Mesenchymal stem cell (in vitro differentiated cells and primary cell): Measurements from ENCODE around the gene CCDC9B.
A peak's percentile ranks its signal among the peaks of the same experiment; 100 is the strongest.

Source experiments
- DNase-seq: peaks from one replicate; pipeline ENCODE4 v3.0.0-alpha.2; 2013
- H2AFZ ChIP-seq: one replicate; pipeline ENCODE4 v1.6.1; 2013; ENCODE audit warnings: low read depth, mild to moderate bottlenecking, control low read depth, inconsistent platforms, low read length, moderate library complexity
- H2AK5ac ChIP-seq: 2 replicates; pipeline ENCODE4 v1.6.1; 2013; ENCODE audit warnings: low read length, moderate library complexity, mild to moderate bottlenecking, inconsistent platforms; ENCODE audit not compliant: severe bottlenecking
- H2BK120ac ChIP-seq: one replicate; pipeline ENCODE4 v1.6.1; 2013; ENCODE audit warnings: low read depth, mild to moderate bottlenecking, inconsistent platforms, low read length, moderate library complexity
- H2BK12ac ChIP-seq, 2 experiments: one replicate each; pipeline ENCODE4 v1.6.1; 2013; ENCODE audit warnings: inconsistent platforms in 2 of 2, low read length in 2 of 2, mild to moderate bottlenecking in 2 of 2, moderate library complexity in 2 of 2, control low read depth in 1 of 2
- H2BK15ac ChIP-seq: one replicate; pipeline ENCODE4 v1.6.1; 2013; ENCODE audit warnings: mild to moderate bottlenecking, low read depth, inconsistent platforms; ENCODE audit not compliant: poor library complexity, severe bottlenecking
- H2BK5ac ChIP-seq: 2 replicates; pipeline ENCODE4 v1.6.1; 2013; ENCODE audit warnings: low read depth, mild to moderate bottlenecking, low read length, control low read depth, inconsistent platforms; ENCODE audit not compliant: poor library complexity, severe bottlenecking
- H3K14ac ChIP-seq, 2 experiments: one replicate each; pipeline ENCODE4 v1.6.1; 2013; ENCODE audit warnings: inconsistent platforms in 2 of 2, low read length in 2 of 2, control low read depth in 1 of 2, mild to moderate bottlenecking in 1 of 2, moderate library complexity in 1 of 2
- H3K18ac ChIP-seq, 2 experiments: one replicate each; pipeline ENCODE4 v1.6.1; 2013; ENCODE audit warnings: inconsistent platforms in 2 of 2, low read length in 2 of 2, control low read depth in 1 of 2, low read depth in 1 of 2, mild to moderate bottlenecking in 1 of 2
- H3K23ac ChIP-seq, 2 experiments: one replicate each; pipeline ENCODE4 v1.6.1; 2013; ENCODE audit warnings: inconsistent platforms in 2 of 2, low read length in 2 of 2, mild to moderate bottlenecking in 2 of 2, moderate library complexity in 2 of 2, control low read depth in 1 of 2
- H3K27ac ChIP-seq: 2 replicates; pipeline ENCODE4 v1.5.1; 2013; ENCODE audit warnings: mild to moderate bottlenecking, moderate library complexity, low read length, control low read depth, inconsistent platforms; ENCODE audit not compliant: poor library complexity, severe bottlenecking
- H3K27me3 ChIP-seq, 2 experiments: 2 replicates each; pipeline versions ENCODE4 v1.6.1 to v1.7.0; 2013; ENCODE audit warnings: low read length in 2 of 2, mild to moderate bottlenecking in 2 of 2, moderate library complexity in 2 of 2, control low read depth in 1 of 2, inconsistent platforms in 1 of 2; ENCODE audit not compliant: control insufficient read depth in 1 of 2, insufficient read depth in 1 of 2
- H3K36me3 ChIP-seq, 2 experiments: 2 replicates each; pipeline versions ENCODE4 v1.6.1 to v1.7.0; 2013; ENCODE audit warnings: low read length in 2 of 2, control low read depth in 1 of 2, inconsistent platforms in 1 of 2, low read depth in 1 of 2, mild to moderate bottlenecking in 1 of 2; ENCODE audit not compliant: insufficient read depth in 2 of 2, control insufficient read depth in 1 of 2
- H3K4ac ChIP-seq, 2 experiments: one replicate each; pipeline ENCODE4 v1.6.1; 2013; ENCODE audit warnings: inconsistent platforms in 2 of 2, low read length in 2 of 2, mild to moderate bottlenecking in 2 of 2, moderate library complexity in 2 of 2, control low read depth in 1 of 2, low read depth in 1 of 2
- H3K4me1 ChIP-seq: 2 replicates; pipeline ENCODE4 v1.6.1; 2013; ENCODE audit warnings: low read depth, low read length, control low read depth; ENCODE audit not compliant: control insufficient read depth, insufficient read depth
- H3K4me2 ChIP-seq: 2 replicates; pipeline ENCODE4 v1.6.1; 2013; ENCODE audit warnings: low read length, mild to moderate bottlenecking, inconsistent platforms; ENCODE audit not compliant: poor library complexity, severe bottlenecking
- H3K4me3 ChIP-seq, 2 experiments: 2 replicates each; pipeline versions ENCODE4 v1.5.1 to v1.7.0; 2013; ENCODE audit warnings: low read length in 2 of 2, mild to moderate bottlenecking in 2 of 2, control low read depth in 1 of 2, low read depth in 1 of 2; ENCODE audit not compliant: insufficient read depth in 1 of 2
- H3K79me1 ChIP-seq: replicated peaks from 2 replicates; pipeline ENCODE4 v1.6.1; 2013; ENCODE audit warnings: mild to moderate bottlenecking, control low read depth, low read length, inconsistent platforms; ENCODE audit not compliant: poor library complexity, severe bottlenecking
- H3K9ac ChIP-seq: 2 replicates; pipeline ENCODE4 v1.7.0; 2013; ENCODE audit warnings: mild to moderate bottlenecking, low read length, moderate library complexity
- H3K9me3 ChIP-seq: 2 replicates; pipeline ENCODE4 v1.7.0; 2013; ENCODE audit warnings: mild to moderate bottlenecking, low read length; ENCODE audit not compliant: control insufficient read depth
- H4K8ac ChIP-seq: one replicate; pipeline ENCODE4 v1.6.1; 2013; ENCODE audit warnings: inconsistent platforms, mild to moderate bottlenecking, low read length, moderate library complexity
- H4K91ac ChIP-seq: one replicate; pipeline ENCODE4 v1.6.1; 2013; ENCODE audit warnings: mild to moderate bottlenecking, low read length, inconsistent platforms
- WGBS: methylation state at CpG from one replicate; pipeline ENCODE4 v1.1.7; 2013; ENCODE audit warnings: mixed read lengths; 5-methylcytosine and 5-hydroxymethylcytosine counted together

CCDC9B gene

DNA sequence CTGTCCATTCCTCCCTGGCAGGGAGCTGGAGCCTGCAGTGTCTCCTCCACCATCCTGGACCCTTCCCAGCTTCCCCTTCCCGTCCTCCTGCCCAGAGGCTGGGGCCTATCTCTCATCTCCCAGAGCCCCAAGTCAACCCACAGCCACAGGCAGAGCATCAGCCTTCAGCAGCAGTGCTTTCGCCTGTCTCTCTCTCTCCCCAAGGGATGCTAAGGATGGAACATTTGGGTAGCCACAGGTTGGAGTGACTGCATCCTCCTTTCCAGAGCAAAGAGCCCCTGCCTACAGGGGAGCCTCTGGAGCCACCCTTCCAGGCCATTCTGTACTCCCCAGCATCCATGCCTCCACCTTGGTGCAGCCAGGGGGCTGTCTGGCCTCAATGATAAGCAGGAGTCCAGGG, 37.2 kb downstream of the CCDC9B start:
- H4K8ac ChIP-seq = no peak overlapping the region

DNA sequence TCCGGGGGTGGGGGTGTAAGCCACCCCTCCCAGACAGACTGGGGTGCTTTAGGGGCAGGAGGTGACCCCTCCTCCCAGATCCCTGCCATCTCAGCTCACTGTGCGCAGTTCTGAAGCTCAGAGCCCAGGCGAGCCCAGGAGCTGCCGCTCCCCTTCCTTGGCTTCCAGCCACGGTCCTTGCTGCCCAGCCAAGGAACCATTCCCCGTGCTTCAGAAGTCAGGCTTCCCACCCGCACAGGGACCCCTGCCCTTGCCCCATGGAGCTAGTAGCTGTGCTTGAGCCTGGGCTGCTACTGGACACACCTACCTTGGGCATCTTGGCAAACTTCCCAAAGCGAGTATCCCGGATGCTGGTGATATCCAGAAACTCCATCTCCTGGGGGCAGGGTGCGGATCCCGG, 37.8 kb downstream of the CCDC9B start:
- peaks cover 8% of the 10 kb centered on the region for H3K4me1 ChIP-seq
- H3K36me3 ChIP-seq = no peaks in the 10 kb centered on the region
- 91% methylated on average over 10 of the region's 11 CpGs for WGBS
- H3K9me3 ChIP-seq = peaks cover 11% of the 10 kb centered on the region
- no peak overlapping the region for H2BK120ac ChIP-seq
- no peak overlapping the region for H3K18ac ChIP-seq
- H3K9ac ChIP-seq = no peak overlapping the region
- DNase-seq = no peak
- no peak overlapping the region for H4K91ac ChIP-seq
- peaks cover 30 to 81% of the 10 kb centered on the region in 2 experiments for H3K27me3 ChIP-seq
- H3K4me3 ChIP-seq = no peak overlapping the region
- no peak overlapping the region for H3K4ac ChIP-seq
- H3K23ac ChIP-seq = no peak overlapping the region
- H2BK12ac ChIP-seq = no peak overlapping the region
- no peak overlapping the region for H2AFZ ChIP-seq
- no peak overlapping the region for H2BK5ac ChIP-seq
- H2AK5ac ChIP-seq = no peak overlapping the region
- H2BK15ac ChIP-seq = no peak overlapping the region
- no peak overlapping the region for H3K27ac ChIP-seq
- no peak overlapping the region for H3K14ac ChIP-seq
- H3K79me1 ChIP-seq = no peaks in the 10 kb centered on the region
- no peak overlapping the region for H3K4me2 ChIP-seq
- no peak overlapping the region for H4K8ac ChIP-seq

More for the DNA sequence above, 37.2 kb downstream of the CCDC9B start:
- WGBS = 89% methylated on average over 2 of the region's 2 CpGs
- Histone ChIP-seq H3K27me3 (peaks cover 30 to 79% of the 10 kb centered on the region in 2 experiments), H3K9me3 (peaks cover 11% of the 10 kb centered on the region), H3K27ac (no peak overlapping the region), H3K14ac (no peak overlapping the region), H3K4me1 (peaks cover 9% of the 10 kb centered on the region), H2BK5ac (no peak overlapping the region), H3K23ac (no peak overlapping the region), H3K4me3 (no peak overlapping the region), H4K91ac (no peak overlapping the region), H3K4ac (no peak overlapping the region), H2BK12ac (no peak overlapping the region), H3K36me3 (no peaks in the 10 kb centered on the region), H3K18ac (no peak overlapping the region), H2AFZ (no peak overlapping the region), H2BK15ac (no peak overlapping the region), H3K9ac (no peak overlapping the region), H3K4me2 (no peak overlapping the region), H2AK5ac (no peak overlapping the region), H2BK120ac (no peak overlapping the region), H3K79me1 (no peaks in the 10 kb centered on the region)
- no peak for DNase-seq

DNA sequence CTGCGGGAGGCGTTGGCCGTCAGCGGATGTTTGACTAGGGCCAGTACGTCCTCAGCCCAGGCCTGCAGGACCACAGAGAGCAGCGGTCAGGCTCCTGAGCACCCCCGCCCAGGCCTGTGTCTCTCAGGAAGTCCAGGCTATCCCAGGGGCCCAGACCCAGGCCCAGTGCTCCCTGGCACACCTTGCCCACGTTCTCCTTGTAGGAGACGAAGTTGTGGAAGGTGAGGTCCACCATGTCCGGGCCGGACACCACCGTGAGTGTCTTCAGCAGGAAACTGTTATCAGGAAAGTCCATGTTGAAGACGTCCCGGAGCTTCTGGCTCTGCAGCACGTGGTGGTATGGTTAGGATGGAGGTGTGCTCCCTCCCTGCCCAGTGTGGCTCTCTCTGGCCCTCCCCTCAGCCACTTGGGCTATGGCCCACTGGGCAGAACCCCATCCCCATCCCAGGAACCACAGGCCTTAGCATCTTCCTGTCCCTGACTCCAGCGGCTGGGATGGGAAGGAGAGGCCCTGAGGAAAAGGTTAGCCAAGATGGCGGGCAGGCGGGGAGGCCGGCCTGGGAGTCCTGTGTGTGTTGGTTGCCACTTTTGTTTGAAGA, 38.4 kb downstream of the CCDC9B start:
- Histone ChIP-seq H4K8ac (no peak overlapping the region), H3K4me1 (peaks cover 3% of the 10 kb centered on the region), H2BK12ac (peak overlapping the region in 1 of 2 experiments; percentile 14), H3K9ac (no peak overlapping the region), H3K4ac (no peak overlapping the region), H3K4me2 (no peak overlapping the region), H3K79me1 (no peaks in the 10 kb centered on the region), H2AK5ac (no peak overlapping the region), H2BK15ac (no peak overlapping the region), H2AFZ (no peak overlapping the region), H3K18ac (peak overlapping the region in 1 of 2 experiments; percentile 56), H3K23ac (no peak overlapping the region), H3K27me3 (peaks cover 31 to 84% of the 10 kb centered on the region in 2 experiments), H2BK5ac (no peak overlapping the region), H3K27ac (no peak overlapping the region), H4K91ac (peak overlapping the region; percentile 14), H3K9me3 (peaks cover 11% of the 10 kb centered on the region), H3K14ac (no peak overlapping the region), H2BK120ac (no peak overlapping the region), H3K36me3 (no peaks in the 10 kb centered on the region), H3K4me3 (no peak overlapping the region)
- WGBS = 93% methylated on average over 15 of the region's 19 CpGs
- no peak for DNase-seq

DNA sequence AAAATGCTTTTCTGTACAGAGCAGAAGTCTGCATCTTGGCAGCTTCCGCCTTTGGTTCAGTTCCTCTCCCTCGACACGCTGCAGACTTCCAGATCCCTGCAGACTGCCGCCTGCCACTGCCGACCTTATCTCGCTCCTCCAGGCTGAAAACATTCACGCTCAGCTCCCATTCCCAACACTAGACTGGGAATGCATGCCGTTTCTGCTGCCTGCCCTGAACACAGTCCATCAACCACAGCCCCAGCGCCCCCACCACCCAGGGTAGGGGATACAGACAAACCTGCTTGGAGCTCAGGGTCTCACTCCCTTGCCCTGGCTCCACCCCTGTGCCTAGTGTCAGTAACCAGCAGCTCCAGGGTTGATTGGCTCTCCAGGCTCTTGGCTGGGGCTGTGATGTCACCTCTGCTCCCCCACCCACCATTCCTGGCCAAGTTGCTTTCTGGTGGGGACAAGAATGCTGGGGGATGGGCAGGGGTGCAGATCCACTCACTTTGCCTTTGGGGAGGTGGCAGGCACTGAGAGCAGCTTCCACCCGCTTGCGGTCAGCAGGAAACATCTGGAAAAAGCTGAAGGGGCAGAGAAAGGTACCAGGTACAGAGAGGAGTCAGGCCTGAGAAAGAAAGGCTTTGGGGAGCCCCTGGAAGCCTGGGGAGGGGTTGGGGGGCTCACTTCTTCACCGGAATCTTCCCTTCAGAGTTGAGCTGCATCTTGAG, 39.1 kb downstream of the CCDC9B start:
- 48% methylated on average over 12 of the region's 12 CpGs for WGBS
- H3K79me1 ChIP-seq = no peaks in the 10 kb centered on the region
- peaks cover 11% of the 10 kb centered on the region for H3K9me3 ChIP-seq
- no peak overlapping the region for H3K9ac ChIP-seq
- H3K4me2 ChIP-seq = no peak overlapping the region
- no peak for DNase-seq
- no peak overlapping the region for H2AK5ac ChIP-seq
- H2BK5ac ChIP-seq = no peak overlapping the region
- no peak overlapping the region for H3K4me3 ChIP-seq
- no peak overlapping the region for H2AFZ ChIP-seq
- no peak overlapping the region for H2BK15ac ChIP-seq
- H3K23ac ChIP-seq = no peak overlapping the region
- no peak overlapping the region for H3K14ac ChIP-seq
- no peak overlapping the region for H2BK12ac ChIP-seq
- H3K4ac ChIP-seq = no peak overlapping the region
- H3K18ac ChIP-seq = no peak overlapping the region
- no peak overlapping the region for H2BK120ac ChIP-seq
- H4K91ac ChIP-seq = no peak overlapping the region
- no peaks in the 10 kb centered on the region for H3K36me3 ChIP-seq
- peaks cover 36 to 83% of the 10 kb centered on the region in 2 experiments for H3K27me3 ChIP-seq
- H3K27ac ChIP-seq = no peak overlapping the region
- H3K4me1 ChIP-seq = no peaks in the 10 kb centered on the region
- H4K8ac ChIP-seq = no peak overlapping the region
